HG02798 (cell line): ENCODE results near the gene CRYBA1.
"Not testable (repeated sequence)": the region's sequence is repeated elsewhere in the genome, so short reads cannot be mapped to it uniquely, and the experiment has no call there.

Experiments used
- ATAC-seq: cut with Tn5 transposase; IDR thresholded peaks from one replicate; pipeline ENCODE4 v1.9.1; 2021; ENCODE audit warnings: mild to moderate bottlenecking; ENCODE audit not compliant: unreplicated experiment, poor library complexity

Gene CRYBA1

DNA sequence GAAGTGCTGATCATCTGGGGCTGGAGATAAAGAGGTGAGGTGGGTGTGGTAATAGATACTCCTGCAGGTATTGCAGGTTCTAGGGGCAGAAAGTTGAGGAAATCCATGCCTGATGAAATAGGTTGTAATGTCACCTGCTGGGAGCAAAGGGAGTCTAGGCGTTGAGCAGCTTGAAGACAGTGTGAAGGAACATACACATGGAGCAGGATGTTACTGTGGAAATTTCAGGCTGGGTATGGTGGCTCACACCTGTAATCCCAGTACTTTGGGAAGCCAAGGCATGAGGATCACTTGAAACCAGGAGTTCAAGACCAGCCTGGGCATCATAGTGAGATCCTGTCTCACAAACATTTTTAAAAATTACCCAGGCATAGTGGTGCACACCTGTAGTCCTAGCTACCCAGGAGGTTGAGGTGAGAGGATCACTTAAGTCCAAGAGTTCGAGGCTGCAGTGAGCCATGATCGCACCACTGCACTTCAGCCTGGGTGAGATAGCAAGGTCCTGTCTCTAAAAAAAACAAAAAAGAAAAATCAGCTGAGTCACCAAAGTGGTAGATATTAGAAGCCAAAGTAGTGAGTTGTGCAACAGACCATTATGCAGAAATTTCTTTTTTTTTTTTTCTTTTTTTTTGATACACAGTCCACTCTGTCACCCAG lies 9.1 kb upstream of the CRYBA1 start:
- ATAC-seq, result no peak

DNA sequence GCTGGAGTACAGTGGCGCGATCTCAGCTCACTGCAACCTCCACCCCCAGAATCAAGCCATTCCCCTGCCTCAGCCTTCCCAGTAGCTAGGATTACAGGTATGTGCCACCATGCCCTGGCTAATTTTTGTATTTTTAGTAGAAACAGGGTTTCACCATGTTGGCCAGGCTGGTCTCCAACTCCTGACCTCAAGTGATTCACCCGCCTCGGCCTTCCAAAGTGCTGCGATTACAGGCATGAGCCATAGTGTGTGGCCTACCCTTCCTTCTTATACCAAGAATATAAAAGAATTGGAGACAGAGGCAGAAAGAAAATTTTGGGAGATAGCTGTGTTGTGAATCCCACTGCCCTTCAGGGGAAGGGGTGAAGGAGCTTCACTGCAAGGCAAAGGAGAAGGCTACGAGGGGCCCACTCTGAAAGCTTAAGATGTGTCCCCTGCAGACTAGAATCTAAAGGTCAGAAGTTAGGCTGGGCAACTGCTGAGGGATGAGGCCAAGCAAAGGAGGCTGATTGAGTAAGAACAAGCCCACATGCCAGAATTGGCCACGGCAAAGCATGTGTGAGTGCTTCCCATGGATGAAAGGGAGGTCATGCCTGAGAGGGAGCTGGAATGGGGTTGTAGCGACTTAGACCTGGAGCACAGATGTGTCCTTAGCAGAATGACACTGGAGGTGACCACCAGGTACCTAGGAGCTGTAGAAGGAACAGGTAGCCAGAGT lies 8.4 kb upstream of the CRYBA1 start:
- ATAC-seq, result no peak

DNA sequence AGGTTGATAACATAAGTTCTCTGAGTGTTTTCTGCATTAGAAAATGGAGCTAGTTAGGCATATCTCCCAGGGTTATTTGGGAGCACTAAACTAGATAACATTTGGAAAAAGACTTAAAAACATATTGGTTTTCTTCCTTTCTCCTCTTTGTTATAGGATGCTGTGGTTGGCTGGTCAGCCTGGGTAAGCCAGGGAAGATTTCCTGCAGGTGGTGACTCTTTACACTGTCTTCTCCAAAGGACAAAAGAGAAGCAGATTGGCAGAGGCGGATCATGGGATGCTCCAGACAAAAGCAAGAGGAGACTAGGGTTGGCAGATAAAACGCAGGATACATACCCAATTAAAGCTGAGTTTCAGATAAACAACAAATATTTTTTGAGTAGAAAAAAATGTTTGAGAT lies 6.2 kb upstream of the CRYBA1 start:
- no peak for ATAC-seq

DNA sequence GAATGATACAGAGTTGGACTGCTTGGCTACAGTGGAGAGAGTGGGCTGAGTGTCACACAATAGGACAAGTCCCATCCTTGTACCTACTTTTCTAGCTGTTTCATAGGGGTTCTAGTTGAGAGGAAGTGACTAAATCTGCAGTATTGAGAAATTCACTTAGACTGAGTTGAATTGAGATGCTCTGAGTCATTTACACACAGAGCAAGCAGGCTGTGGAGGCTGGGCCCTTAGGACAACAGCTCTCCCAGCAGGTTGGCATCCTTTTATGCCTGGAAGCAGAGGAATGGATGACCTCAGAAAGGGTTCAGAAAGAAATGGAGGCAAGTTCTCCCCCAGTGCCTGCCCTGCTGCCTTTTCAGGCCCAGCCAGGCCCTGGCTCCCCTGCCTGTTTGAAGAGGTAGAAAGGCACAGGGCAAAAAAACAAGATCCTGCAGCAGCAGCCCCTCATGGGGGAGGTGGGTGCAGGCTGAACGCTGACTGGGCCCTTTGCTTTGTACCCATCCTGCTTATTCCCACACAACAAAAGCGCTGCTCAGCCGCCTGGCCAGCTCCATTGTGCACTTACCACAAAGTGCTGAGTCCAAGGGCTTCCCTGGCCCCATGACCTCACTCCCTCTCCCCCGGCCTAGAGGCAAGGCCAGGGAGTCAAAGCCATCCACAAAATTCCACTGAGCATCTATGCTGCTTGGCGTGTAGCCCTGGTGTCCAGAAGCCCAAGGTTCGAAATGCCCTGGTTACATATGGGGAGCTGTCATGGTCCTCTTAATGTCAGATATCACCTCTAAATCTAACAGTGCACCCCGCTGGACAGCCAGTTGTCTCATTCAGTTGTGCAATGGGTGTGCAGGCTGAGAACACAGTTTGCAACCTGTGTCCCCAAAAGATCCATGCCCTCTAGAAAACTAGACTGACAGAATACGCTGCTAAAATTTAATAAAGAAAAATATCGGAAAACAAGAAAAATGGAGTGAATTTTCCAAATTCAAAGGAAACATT lies 5.4 kb upstream of the CRYBA1 start:
- ATAC-seq, result no peak

DNA sequence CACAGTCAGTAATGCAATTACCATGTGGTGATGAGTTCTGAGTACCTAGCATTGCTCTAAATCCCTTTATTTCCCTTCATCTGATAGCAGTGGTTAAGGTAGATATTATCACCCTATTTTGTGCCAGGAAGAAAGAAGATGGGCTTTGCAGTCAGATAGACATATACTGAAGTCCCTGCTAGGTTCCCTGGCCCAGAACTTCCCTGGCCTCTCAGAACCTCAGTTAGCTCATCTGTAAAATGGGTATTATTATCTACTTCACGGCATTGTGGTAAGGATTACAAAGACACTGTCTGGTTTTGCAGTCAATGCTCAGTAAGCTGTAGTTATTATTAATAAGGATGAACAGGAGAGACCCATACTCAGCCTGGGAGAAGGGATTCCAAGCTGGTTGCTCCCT lies 4.6 kb upstream of the CRYBA1 start:
- no peak for ATAC-seq

DNA sequence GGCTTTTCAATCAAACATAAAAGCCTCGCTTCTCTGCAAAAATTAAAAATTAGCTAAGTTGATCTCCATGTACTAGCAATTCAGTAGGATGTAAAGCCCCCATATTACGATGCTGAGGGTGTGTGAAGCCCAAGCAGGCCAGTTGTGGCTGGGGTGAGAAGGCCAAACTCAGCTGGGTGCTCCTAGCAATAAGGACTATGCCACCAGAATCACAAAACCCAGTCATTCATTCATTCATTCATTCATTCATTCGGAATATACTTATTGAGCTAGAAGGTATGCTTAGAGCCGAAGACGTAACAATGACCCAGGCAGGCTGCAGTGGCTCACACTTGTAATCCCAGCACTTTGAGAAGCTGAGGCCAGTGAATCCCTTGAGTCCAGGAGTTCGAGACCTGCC lies 3.9 kb upstream of the CRYBA1 start:
- no peak for ATAC-seq

DNA sequence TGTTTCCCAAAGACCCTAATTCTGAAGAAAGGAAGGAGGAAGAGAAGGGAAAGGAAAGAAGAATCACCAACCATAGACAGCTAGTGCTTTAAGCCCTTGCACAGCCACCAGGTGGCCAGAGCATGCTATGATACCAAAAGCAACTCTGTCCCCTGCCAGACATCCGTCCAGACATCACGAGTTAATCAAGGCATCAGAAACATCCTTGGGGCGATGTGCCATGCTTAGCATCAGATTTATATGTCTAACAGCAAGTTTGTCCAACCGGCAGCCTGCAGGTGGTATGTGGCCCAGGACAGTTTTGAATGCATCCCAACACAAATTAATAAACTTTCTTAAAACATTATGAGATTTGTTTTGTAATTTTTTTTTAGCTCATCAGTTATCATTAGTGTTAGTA lies 2.9 kb upstream of the CRYBA1 start:
- no peak for ATAC-seq

DNA sequence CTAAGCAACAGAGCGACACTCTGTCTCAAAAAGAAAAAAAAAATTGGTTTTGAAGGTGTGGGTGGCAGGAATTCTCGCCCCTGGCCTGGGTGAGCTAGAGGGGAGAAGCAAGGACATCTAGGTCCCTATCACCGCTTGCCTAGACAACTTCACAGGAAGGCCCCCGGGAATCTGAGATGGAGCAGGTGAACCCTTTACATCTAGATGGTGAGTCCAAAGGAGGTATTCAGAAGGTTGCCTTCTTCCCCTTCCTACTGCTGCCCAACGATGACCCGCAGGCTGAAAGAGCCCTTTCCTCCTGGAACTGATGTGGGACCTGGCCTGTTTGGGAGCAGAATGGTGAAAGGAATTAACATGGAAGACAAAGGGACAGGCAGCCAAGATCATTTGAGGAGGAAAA lies 1.3 kb upstream of the CRYBA1 start:
- no peak for ATAC-seq

DNA sequence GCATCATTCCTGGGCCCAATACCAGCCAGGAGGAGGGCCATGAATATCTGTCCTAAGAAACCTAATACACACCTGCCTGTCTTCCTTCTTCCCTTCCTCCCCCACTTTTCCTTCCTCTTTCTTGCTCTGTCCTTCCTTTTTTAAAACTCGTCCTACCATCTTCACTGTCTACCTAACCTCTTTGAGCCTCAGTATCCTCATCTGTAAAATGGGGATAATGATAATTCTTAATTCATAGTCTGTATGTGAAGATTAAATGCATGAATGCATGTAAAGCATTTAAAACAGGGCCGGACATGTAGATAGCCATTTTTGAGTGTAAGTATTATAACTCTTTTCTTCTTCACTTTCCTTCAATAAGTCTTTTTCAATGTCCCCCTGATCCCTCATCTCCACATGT lies 560 bp downstream of the CRYBA1 start:
- no peak for ATAC-seq

DNA sequence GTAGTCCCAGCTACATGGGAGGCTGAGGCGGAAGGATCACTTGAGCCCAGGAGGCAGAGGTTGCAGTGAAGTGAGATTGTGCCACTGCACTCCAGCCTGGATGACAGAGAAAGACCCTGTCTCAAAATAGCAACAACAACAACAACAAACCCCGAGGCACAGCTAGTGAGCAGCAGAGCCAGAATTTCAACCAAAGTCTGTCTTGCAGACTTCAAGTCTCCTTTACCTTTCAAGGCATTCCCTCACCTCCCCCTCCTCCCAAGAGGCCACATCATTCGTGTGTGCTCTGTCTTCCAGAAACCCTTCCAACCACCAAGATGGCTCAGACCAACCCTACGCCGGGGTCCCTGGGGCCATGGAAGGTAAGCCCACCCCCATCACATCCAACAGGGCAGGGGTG lies 2.2 kb downstream of the CRYBA1 start:
- ATAC-seq, result no peak

DNA sequence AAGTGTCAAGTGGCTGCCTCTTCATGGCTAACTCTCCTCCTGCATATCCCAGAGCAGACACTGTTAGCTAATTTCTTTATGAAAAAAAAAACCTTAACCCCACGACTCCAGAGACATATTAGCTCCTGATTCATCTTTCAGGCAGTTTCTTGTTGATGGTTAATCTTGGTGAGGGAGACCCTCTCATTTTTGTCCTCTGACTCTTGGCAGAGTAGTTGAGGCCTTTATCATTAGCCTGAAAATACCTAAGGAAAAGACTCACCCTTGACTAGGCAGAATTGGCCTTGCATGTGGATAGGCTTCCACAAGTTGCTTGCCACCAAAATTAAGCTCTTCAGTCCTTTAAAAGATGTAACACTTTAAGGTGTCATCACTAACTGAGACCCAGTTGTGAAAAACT lies 4.0 kb downstream of the CRYBA1 start:
- no peak for ATAC-seq

DNA sequence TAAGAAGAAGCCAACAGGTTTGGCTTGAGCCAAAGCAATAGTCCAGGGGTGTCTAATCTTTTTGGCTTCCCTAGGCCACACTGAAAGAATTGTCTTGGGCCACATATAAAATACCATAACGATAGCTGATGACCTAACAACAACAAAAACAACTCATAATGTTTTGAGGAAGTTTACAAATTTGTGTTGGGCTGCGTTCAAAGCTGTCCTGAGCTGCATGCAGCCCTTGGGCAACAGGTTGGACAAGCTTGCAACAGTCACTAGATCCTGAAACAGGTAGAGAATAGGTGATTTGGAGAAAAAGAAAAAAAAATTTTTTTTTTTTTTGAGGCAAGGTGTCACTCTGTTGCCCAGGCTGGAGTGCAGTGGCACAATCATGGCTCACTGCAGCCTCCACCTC lies 4.5 kb downstream of the CRYBA1 start:
- no peak for ATAC-seq

DNA sequence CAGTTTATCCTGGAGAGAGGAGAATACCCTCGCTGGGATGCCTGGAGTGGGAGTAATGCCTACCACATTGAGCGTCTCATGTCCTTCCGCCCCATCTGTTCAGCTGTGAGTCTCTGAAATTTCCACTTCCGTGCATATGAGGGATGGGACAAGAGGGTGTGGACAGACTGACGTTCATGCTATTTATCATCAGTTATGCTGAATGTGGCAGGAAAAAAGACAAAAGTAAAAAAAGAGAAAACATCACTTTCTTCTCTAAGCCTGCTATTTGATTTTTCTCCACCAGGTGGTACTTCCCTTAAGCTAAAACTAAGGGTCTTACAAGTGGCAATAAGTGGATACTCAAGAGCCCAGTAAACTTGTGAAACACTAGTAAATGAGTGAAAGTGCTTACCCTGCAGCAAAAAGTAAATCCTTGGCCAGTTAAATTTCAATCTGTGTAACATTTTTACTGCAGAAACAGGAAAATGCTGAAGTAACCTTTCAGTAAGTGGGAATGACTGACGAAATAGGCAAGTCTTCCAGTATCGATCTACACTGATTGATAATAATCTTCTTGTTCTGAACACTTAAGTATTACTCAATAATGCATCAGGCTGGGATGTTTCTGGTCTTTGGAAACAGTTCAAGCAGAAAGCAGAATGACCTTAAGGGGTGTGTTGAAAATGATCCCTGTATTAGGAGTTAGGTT lies 5.6 kb downstream of the CRYBA1 start:
- ATAC-seq, result no peak

DNA sequence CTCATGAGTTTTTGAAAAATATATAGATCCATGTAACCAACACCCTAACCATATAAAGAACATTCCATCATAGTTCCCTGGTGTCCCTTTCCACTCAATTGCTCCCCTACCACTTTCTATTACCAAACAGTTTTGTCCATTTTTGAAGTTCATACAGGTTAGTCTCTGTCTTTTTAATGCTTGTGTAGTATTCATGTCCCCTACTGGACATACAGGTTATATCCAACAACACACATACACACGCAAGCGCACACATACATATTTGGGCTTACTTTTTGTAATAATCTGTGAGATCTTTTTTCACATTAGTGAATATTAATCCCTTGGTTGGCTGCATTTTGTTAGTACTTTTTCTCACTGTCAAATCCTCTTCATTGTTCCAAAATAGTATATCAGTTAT lies 6.4 kb downstream of the CRYBA1 start:
- ATAC-seq, result no peak

DNA sequence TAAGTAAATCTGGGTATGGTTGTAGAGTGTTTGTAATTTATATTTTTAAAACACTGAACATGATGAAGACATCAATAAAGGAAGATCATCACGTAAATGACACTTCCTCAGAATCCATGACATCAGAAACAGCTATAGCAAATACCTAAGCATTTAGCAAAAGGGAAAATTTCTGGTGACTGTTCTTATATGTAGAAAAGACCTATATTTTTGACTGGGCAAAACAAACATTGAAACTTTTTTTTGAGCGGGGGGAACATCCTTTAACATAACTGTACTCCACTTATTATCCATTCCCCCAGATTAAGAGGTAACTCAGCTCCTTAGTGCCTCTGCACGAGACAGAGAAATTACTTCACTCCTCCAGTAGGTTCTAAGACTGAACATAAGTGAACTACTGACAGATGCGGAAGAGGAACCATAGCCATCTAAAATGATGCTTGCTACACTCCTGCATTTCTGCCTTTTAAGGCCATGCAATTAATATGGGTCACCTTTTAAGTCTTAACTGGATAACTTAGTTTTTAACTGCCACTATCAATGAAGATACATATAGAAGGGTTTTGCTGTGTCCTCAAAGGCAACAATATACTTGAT lies 9.4 kb downstream of the CRYBA1 start:
- ATAC-seq, result no peak

DNA sequence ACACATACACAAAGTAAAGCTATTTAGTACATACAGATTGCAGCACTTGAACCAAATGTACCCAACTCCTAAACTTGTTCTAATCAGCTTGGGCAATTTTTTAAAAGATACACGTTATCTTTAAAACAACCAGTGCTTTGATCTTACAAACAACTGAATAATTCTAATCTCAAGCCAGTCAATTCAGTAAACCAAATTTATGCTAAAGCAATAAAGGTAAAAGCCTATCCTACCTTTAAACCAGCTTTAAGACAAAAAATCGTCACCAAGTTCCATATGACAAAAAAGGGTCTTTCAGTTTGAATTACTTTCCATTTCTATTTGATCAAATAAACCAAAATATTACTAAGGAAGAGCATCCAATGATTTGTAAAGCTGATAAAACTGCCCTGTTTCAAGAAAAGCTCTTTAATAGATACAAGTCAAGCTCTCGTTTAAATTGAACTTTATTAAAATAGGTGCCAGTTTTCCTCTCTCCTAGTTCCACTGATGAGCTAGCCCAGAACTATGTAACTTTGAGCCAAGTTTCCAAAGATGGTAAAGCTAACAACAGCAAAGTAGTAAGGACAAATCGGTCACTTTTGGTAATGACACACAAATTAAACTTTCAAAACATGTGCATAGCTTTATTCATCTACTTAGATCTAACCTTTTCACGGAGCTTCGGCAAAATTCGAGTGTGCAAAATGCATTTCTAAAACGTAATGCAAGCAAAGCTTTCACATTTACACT lies 10.2 kb downstream of the CRYBA1 start:
- ATAC-seq, result no peak

DNA sequence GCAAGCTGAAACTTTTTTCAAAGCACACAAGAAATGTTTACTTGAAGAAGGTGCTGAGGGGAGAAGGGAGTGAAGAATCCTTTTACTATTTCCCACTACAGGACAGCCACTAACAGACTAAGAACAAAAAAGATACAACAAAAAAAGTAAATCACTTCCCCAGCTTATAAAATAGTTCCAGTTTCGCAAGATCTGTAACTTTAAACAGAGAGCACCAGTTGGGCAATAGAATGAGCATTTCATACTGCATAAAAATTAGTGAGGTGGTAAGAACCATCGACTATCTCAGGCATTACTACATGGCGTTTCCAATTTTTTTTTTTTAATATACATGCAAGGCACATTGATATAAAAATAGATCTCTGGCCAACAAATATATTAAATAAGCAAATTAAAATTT lies 11.1 kb downstream of the CRYBA1 start:
- ATAC-seq, result no peak

DNA sequence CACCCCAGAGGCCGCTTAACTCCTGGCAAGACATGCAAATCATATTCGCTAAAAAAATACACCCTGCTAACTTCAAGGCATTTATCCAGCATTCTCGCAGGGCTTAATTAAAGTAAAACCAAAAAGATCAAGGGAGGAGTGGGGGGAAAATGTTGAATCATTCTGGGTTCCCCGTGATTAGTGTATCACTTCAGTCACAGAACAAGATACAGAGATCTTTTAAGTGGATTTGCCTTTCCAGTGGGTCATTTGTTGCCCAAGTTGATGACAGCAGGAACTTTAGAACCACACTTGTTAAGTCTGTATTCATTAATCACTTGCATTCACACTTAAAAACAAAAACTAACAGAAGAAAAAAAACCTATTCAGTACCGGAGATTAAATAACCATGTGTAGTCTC lies 17.3 kb downstream of the CRYBA1 start:
- no peak for ATAC-seq

DNA sequence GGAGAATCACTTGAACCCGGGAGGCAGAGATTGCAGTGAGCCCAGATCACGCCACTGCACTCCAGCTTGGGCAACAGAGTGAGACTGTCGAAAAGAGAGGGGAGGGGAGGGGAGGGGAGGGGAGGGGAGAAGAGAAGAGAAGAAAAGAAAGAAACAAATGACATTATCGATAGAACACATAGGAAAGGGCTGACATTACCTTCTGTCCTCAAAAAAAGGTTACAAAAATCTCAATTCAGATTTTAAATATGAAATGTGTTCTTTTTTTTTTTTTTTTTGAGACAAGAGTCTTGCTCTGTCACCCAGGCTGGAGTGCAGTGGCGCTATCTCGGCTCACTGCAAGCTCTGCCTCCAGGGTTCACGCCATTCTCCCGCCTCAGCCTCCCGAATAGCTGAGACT lies 25.3 kb downstream of the CRYBA1 start:
- not testable (repeated sequence) for ATAC-seq

DNA sequence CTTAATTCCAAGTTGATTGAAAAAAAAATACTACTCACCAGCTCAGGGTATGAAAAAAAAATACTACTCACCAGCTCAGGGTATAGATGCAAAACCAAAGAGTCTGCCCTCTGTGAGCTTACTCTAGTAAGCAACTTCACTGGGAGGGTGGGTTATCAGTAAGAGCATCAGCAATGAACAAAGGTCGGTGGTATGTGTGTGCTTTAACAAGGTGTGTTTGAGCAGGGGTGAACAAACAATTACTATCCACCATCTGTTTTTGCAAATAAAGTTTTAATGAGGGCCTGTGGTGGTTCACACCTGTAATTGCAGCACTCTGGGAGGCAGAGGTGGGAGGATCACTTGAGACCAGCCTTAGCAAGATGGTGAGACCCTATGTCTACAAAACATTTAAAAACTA lies 27.3 kb downstream of the CRYBA1 start:
- no peak for ATAC-seq
